Measurements from ENCODE around the gene GLP1R.
"Not testable (repeated sequence)": the region's sequence is repeated elsewhere in the genome, so short reads cannot be mapped to it uniquely, and the experiment has no call there.

The GLP1R gene

DNA sequence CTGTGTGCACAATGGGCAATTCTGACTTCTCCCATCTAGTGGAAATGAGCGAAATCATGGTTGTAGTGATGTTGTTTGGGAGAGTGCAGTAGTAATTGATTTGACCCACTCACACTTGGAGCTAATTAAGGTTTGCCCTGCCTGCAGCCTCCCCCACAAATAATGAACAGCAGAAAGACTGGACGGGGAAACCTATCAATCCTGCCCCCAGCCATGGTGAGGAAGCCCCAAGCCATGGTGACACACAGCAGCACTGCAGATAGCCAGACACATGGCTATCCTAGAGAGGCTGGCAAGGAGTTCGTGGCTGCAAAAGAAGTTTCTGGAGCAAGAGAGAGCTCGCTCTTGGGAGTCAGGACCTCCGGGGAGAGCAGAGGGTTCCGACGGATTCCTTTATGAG lies 38.6 kb downstream of the GLP1R start:
- no peak for DNase-seq

DNA sequence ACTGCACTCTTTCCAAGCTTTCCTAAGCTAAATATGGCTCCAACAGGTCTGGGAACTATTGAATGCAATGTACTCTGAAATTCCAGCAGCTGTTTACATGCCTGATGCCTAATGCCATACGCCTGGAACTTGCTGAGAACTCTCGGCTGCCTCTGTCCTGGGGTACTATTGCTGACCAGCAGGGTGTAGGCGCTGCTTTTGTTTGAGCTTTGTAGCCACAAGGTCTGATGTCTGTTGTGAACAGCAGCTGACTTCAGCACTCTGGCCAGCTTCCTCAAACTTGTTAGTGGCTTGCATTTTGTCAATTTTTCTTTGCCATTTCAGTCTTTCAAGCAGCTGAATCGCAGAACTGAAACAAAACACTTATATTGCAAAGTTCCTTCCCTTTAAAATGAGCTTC lies 39.8 kb downstream of the GLP1R start:
- DNase-seq: no peak

DNA sequence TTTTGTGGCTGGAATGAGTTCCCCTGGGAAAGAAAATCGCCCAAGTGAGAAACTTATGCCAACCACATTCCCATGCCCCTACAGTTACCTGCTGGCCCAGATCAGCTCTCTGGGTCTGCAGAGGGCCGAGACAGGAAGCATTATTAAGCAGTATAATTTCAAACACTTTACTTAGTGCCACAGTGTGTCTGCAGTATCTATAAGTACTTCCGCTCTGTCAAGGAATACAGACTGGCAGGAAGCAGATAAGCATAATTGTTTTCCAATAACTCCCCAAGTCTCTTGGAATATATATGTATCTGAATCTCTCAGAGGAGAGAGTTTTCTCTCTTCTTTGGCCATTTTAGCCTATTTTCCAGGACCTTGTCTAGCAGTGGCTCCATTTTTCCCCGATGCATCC lies 41.5 kb downstream of the GLP1R start:
- no peak for DNase-seq

DNA sequence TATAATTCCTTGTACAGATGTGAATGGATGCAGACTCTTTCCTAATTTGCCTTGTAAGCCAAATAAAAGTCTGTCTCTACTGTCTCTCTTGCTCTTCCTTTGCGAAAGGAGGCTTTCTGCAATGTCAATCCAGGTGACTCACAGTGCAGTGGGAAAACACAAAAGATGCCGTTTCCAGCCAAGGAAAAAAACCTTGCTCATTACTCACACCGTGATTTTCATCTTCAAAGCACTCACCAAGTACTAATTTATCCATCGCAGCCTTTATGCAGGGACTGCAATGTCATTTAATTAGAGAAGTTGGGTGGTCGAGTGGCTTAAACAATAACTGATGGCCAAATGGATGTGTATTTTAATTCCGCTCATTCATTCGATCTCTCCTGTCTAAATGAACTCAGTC lies 42.6 kb downstream of the GLP1R start:
- no peak for DNase-seq

DNA sequence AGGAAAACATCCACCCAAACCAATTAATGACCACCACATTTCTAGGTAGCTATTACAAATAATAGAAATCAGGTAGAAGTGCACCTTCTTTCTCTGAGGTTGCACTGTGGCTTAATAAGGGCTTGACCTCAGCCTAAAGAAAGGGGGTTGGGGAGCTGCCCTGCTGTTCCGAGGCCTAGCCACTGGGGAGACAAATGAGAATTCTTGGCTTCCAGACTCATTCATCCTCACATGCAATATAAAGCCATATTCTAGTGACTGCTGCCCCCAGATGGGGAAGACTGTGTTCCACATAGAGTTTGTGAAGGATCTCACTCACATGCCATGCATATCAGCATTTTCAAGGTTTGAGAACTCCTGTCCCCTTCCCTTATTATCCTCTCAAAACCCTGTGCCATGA lies 43.5 kb downstream of the GLP1R start:
- DNase-seq: no peak

DNA sequence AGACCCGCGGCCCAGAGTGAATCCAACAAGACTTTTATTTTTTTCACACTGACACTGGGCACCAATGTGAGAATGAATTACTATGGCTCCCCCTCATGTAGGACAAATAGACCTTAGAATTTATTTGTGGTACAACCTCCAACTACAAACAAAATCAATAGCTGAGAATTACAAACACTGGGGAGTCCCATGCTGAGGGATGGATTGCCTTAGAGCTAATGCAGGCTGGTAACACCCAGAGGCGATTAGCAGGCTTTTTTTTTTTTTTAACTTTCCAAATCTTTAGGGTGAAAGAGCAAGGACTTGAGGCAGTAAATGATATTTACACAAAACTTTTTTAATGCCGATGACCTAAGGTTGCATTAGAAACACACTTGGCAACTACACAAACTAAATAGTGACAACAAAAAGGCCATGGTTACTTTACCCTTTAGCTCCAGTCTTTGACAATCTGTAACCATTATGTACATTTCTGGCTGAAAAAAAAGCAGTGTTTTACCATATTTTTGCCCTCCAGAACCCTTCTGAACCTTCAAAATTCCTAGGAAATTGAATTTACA lies 44.6 kb downstream of the GLP1R start:
- no peak for DNase-seq

DNA sequence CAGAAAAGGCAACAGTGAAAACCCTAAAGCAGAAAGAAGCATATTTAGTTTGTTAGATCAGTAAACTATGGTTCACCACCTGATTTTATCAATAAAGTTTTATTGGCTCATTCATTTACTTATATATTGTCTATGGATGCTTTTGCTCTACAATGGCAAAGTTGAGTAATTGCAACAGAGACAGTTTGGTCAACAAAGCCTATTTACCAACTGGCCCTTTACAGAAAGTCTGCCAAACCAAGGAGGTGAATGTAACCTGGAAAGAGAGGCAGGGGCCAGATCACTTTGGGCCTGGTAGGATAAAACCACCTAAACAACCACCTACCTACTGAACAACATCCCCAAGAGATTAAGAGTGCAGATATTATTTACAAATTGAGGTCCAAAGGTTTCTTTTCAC lies 47.0 kb downstream of the GLP1R start:
- no peak for DNase-seq

DNA sequence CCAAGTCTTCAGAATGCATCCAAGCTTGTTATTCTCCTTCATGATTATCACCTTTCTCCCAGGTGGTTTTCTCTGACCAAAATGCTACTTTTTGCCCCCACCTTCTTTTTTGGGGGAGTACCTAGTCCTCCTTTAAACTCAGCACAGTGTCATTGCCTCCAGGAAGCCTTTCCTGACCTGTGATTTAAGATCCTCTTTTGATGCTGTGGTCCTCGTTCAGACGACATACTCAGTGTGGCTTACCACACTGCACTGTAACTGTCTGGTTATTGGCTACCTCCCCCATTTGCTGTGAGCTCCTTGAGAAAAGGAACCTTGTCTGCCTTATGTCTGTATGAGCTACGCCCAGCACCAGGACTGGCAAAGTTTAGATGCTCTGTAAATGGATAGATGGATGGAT lies 51.8 kb downstream of the GLP1R start:
- no peak for DNase-seq

DNA sequence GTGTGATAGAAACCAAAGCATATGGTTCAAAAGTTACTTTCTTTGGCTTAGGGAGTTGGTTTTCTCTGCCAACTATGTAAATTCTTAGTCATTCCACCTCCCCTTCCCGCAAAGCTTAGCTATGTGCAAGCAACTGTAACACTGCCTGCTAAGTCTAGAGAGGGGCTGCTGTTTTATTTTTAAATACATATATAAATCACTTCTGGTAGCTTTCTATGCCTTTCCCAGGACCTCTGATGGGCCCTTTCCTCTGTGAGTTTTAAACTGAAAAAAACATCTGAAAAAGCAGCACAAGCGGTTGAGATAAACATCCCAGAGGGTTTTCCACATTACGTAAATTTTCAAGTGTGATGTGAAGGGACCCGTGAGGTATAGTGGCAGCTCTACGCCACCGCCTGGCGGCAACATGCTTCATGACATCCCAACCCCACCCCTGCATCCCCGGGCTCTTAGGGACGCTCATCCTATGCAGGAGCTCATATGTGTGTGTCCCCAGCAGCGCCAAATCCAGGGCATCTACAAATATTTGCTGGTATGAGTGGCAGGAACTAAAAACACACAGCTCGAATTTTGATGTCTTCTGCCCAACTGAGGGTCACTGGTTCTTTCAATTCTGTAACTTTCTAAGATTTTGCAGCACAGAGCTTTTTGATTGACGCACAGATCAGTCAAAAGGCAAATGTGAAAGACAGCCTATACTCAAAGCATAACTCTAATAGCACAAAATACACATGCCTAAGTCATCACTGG lies 53.7 kb downstream of the GLP1R start:
- DNase-seq: no peak

DNA sequence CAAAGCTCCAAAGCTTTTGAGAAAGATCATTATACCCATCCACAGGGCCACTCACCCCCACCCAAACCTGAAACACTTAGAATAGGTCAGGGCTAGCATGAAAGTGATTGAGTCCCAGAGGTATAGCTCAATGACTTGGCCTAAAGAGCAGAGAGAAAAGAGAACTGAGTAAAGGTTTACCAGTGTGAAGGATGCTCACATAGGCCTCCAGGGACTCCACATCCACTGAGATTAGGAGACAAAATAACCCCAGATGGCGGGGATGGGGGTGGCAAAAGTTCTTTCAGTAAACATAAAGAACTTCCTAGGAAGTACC lies 54.2 kb downstream of the GLP1R start:
- DNase-seq: no peak

DNA sequence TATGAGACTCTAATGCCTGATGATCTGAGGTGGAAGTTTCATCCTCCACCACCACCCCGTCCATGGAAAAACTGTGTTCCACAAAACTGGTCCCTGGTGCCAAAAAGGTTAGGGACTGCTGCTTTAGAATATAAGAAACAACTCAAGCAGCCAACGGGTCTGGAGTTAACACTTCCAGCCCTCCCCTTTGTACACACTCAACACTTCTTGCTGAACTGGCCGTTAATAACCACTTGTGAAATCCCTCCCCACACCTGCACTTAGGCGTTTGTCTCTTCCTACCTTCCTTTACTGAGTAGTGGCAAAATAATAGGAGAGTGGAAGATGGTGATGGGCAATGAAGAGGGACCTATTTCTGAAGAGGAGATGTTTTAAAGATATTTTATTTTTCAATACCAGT lies 55.9 kb downstream of the GLP1R start:
- DNase-seq: no peak

DNA sequence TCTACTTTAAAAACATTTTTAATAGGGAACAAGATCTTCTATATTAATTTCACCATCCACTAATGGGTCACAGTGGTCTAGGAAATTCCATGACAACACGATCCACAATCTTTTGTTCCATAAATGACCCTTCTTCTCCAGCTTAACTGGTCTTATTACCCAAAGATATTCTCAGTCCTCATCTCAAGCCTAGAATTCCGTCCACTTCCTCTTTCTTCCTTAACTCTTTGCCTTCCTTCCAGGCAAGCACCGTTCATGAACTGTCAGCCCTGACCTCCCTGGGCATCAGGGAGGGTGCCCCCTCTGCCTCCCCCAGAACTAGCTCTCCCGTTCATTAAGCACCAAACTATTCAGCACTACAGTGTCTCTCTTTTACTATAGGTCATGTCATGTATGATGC lies 58.5 kb downstream of the GLP1R start:
- DNase-seq: no peak

DNA sequence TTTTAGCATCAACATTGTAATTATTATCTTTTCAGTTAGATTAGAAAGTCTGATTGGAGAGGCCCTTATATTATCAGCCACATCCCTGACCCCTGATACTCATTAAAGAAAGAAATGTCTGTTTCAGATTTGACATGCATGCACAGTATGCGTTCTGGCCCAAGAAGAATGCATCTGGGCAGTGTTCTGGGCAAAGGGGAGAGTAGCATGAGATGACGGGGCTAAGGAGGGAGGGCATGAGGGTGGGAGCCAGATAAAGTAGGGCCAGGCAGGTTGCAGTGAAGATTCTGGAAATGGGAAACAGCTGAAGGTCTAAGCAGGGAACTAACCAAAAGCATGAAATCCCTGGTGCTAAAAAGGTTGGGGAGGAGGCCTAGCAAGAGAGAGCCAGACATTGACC lies 59.1 kb downstream of the GLP1R start:
- DNase-seq: no peak

DNA sequence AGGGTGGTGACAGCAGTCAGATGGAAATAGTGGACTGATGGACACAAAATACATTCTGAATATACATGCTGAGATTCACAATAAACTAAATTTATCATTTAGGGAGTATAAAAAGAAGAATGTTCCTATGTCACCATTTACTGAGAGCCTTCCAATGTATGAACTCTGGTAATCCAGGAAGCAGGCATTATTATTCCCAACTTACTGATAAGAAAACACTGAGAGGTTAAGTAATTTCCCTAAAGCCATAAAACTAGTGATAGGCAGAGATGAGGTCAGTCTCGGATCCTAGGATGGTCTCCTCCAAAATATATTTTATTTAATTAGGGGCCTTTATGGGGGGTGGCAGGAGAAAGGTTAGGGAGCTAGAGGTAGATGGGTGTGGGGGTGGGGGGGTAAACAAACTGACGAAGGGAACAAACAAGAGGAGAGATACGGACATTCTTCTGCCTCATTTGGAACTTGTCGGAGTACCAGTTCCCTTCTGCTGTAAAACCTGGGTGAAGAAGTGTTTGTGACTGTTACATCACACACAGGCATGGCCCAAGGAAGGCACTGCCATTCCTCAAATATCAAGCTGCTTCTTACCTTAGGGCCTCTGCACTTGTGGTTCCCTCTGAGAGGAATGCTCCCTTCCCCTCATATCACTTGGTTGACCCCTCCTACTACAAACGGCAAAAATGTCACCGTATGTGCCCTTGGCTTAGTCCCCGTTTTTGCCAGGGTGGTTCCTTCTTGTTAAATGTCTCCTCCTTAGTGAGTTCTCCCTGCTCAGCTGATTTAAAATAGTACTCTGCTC lies 59.7 kb downstream of the GLP1R start:
- no peak for DNase-seq

DNA sequence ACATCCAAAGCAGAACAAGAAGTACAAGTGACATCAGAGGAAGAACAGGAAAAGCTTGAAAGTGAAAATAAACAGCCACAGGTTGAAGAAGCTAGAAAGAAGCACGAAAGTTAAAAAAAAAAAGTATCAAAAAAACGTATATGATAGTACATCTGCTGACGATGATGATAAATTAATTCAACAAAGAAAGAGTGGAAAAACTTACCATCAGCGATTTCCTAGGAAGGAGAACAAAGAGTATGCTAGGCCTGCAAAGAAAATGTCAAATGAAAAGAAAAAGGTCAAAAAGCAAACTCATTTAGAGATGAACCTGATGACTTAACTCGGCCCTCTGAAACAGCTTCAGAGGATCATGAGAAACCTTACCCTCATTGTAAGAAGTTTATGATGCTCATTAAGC lies 62.7 kb downstream of the GLP1R start:
- DNase-seq: no peak

DNA sequence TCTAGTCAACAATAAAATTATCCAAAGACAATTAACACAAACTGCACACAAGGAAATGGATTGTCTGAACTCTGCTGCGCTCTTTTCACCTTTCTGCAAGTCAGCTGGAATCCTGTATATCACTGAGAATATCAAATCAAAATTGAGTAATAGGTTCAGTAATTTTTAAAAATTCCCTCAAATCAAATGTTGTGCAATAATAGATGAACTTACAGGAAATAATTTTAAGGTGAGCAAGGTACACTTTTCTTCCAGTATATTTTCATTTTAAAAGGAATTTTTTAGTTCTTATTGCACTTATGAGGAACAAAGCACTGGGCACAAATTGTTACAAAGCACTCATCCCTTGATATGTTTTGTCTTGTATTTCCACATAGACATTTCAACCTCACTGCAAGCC lies 65.2 kb downstream of the GLP1R start:
- no peak for DNase-seq

DNA sequence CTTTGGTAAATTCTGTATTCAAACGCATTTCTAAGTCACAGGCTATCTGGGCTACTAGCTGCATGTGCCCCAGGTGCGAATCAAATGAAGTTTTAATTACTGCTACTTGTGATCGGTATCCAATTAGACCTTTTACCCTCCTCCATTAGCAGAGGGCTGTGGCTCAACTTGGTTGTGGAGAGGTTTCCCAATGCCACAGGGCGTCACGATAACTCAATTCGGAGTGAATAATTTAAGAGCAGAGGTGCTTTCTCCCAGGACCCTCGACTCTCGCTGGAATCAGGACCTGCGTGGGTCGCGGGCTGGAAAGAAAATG lies 65.8 kb downstream of the GLP1R start:
- no peak for DNase-seq

DNA sequence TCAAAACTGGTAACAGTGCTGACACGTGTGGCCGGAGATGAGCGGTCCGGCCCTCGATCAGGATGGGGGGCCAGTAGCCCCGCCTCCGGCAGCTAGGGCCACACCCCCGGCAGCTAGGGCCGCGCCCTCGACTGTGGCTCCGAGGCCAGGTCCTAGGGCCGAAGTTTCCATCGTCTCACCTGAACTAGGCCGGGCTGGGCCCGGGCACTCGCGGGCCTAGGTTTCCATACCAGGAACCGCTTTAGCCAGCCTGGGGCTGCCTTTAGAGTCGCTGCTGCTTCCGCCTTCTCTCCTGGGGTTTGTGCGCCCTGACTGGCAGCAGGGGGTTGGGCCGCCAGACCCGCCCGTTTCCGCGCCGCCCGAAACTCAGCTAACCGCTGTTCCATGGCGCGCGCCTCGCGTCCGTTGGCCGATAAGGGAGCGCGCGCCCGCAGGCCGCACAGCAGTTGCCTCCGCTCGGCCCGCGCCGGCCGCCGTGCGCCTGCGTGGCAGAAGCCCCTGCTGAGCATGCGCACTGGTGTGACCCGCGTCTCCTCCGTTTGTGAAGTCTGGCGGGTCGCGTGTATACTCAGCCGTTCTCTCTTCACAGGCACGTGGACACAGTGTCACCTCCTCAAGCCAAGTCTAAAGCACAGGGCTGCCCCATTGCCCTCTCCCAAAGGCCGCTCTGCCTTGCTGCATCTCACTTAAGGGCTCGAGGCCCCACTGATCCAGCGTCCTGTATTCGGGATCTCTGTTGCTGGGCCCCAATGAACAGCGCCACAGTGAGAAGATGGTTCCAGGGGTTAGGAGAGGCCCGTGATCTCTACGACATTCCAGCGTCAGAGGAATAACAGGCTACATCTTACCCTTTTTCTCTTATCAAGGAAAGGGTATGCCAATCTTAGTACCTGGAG lies 66.4 kb downstream of the GLP1R start, which contains the start of gene SAYSD1:
Gene SAYSD1 (minus strand): TSS at position 483 of the 896 bp plus-strand sequence. CDS start 97 bp downstream, at position 386.
- DNase-seq: peak; percentile 91

DNA sequence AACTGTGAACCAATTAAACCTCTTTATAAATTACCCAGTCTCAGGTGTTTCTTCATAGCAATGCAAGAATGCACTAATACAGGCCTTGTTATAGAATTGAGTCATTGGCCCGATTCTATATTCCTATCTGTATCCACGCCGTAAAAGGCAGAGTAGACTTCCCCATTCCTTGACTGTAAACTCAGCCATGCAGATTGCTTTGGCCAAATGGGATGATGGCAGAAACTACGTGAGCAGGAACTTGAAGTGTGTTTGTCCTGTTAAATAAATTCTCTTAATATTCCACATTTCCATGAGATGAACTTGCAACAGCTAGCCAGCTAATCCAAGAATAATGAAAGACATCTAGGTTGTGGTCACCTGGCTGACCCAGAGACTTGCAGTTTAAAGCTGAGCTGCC lies 70.3 kb downstream of the GLP1R start:
- DNase-seq: no peak

DNA sequence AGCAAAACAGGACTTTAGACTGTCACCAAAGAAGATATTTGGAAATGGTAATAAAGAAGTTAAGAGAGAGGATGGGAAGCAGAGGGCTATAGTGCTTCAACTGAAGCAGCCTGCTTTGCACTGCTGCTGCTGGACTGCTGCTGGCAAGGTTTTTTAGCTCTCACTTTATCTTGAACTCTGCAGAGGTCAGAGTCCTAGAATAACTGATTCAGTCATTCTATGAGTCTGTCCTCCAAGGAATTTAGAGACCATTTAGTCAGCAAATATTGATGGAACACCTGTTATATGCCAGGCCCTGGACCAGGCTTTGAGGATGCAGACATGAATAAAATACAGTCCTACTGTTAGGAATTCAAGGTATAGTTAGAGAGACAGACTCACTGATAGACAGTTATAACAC lies 75.5 kb downstream of the GLP1R start:
- DNase-seq: no peak

DNA sequence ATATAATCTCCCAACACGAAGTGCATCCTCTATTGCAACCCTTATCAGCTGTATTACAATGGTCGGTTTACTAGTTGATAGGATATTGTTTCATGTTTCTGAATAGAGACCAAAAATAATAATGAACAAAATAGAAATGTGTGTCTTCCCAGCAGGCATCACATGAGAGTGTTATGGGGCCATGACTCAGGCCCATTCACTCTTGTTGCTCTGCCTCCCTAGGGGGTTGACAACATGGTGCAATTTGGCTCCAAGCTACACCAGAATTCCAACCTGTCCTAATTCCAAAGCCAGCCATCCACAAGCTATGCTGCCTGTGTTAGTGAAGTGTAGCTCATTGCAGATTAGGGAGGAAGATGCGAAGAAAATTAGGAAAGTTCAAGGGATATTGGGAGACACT lies 79.5 kb downstream of the GLP1R start:
- no peak for DNase-seq

DNA sequence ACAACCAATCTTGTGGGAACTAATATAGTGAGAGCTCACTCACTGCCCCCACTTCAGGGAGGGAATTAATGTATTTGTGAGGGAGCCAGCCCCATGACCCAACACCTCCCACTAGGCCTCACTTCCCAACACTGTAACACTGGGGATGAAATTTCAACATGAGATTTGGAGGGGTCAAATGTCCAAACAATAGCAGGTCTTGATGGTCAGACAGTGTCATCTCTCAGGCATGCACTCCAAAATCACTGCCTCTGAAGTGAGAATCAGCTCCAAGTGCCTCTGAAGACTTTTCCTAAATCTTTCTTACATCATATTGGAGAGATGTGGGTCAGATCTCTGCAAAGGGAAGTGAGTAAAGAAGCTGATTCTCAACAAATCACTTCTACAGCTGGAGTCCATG lies 80.3 kb downstream of the GLP1R start:
- no peak for DNase-seq

DNA sequence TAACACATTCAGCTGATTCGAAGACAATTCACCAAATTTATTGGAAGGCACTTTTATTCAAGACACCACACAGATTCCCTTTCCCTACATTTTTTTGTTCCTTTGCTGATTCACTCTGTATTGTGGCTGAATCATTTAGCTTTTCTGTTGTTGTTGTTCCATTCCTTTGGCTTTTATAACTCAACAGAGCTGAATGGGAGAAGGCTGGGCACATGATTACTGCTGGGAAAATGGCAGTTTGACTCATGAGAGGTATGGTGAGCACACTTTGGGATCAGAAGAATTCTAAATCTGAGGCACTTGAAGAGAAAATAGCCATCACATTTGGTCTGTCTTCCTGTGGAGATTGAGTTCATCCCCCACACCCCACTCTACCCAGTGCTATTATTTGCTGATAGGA lies 82.1 kb downstream of the GLP1R start:
- DNase-seq: no peak

DNA sequence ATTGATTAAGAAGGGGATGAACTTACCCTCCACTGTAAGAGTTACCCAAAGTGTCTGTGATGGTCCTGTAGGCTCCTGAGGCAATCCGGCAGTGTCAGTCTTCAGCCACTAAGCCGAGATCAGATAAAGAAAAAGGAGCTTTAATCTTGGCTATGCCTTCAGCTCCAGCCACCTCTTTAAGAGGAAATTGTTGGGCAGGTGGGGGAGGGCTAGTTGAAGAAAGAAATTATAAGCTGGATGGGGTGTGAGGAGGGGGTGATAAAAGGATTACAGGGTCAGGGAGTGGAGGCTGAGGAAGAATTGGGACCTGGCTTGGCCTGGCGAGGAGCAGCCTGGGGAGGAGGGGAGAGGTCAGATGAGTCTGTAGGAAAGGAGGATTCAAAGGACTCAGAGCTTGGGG lies 86.2 kb downstream of the GLP1R start:
- DNase-seq: not testable (repeated sequence)

All from T1000 (cell line).